Measurements from ENCODE around the gene TCF7L2. TPM values are rescaled to one million over a fixed set of nuclear protein-coding genes. Genes with fewer than 3 reads are reported as not detected.

TCF7L2 gene
- total RNA-seq, 1 donor from 2014 or later, result 49.3 TPM

DNA sequence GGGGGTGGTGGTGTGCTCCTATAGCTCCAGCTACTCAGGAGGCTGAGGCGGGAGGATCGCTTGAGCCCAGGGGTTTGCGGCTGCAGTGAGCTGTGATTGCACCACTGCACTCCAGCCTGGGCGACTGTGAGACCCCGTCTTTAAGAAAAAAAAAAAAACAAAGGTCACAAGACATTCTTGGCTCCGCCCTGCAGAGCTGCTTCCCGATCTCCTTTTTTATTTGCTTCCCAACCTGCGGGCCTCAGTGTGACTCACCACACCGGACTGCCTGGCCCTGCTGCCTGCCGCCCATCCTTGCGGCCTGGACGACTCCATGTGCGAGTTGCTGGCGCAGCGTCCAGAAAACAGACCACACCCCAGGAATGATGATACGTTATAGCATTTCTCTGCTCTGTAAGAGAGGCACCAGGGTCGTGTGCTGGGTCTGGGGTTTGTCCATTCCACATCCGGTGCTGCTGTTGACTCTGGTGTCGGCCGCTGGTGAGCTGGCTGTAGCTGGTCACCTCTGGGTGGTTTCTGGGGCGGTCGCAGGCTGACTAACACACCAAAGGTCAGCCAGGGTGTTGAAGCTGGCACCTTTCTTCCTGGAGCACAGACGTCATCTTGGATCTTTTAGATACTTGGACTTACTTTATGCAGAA lies 123.6 kb downstream of the TCF7L2 start:
- Mint-ChIP-seq H3K9me3 (ENCODE audit: unreplicated experiment) (no peaks in the 10 kb centered on the region), H3K27ac (ENCODE audit: unreplicated experiment) (no peak overlapping the region), H3K36me3 (ENCODE audit: low read depth, unreplicated experiment) (peaks cover 18% of the 10 kb centered on the region), H3K27me3 (ENCODE audit: unreplicated experiment) (peaks cover 6% of the 10 kb centered on the region), H3K4me3 (ENCODE audit: unreplicated experiment) (peak overlapping the region; percentile 37), H3K4me1 (ENCODE audit: unreplicated experiment) (peaks cover 25% of the 10 kb centered on the region)
- TF ChIP-seq, protein P1, sequence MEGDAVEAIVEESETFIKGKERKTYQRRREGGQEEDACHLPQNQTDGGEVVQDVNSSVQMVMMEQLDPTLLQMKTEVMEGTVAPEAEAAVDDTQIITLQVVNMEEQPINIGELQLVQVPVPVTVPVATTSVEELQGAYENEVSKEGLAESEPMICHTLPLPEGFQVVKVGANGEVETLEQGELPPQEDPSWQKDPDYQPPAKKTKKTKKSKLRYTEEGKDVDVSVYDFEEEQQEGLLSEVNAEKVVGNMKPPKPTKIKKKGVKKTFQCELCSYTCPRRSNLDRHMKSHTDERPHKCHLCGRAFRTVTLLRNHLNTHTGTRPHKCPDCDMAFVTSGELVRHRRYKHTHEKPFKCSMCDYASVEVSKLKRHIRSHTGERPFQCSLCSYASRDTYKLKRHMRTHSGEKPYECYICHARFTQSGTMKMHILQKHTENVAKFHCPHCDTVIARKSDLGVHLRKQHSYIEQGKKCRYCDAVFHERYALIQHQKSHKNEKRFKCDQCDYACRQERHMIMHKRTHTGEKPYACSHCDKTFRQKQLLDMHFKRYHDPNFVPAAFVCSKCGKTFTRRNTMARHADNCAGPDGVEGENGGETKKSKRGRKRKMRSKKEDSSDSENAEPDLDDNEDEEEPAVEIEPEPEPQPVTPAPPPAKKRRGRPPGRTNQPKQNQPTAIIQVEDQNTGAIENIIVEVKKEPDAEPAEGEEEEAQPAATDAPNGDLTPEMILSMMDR (IDR thresholded peaks at IDR 0.05; ENCODE audit: unreplicated experiment), result no peak
- DNase-seq (ENCODE audit: low spot score), result no peak

DNA sequence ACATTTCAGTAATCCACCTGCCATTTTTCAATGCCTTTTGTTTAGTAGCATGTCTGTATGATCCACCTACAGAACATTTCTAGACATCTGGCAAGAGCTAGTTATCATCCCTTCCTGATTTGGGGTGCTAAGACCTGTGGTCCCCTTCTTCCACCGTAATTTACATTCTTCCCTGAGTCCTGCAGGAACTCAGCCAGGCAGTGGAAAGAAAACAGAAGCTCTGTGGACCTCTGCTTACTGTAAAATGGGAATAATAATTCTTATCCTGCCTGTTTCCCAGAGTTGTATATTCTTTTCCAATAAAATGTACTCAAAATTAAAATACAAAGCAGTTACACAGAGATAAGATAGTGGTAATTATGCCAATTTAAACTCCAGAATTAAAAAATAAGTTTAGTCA lies 126.9 kb downstream of the TCF7L2 start:
- Mint-ChIP-seq H3K36me3 (ENCODE audit: low read depth, unreplicated experiment) (peaks cover 8% of the 10 kb centered on the region), H3K4me3 (ENCODE audit: unreplicated experiment) (no peak overlapping the region), H3K27me3 (ENCODE audit: unreplicated experiment) (peaks cover 6% of the 10 kb centered on the region), H3K27ac (ENCODE audit: unreplicated experiment) (no peak overlapping the region), H3K4me1 (ENCODE audit: unreplicated experiment) (peaks cover 23% of the 10 kb centered on the region), H3K9me3 (ENCODE audit: unreplicated experiment) (no peaks in the 10 kb centered on the region)
- no peak for DNase-seq (ENCODE audit: low spot score)
- TF ChIP-seq, protein P1 (IDR thresholded peaks at IDR 0.05; ENCODE audit: unreplicated experiment), result no peak

DNA sequence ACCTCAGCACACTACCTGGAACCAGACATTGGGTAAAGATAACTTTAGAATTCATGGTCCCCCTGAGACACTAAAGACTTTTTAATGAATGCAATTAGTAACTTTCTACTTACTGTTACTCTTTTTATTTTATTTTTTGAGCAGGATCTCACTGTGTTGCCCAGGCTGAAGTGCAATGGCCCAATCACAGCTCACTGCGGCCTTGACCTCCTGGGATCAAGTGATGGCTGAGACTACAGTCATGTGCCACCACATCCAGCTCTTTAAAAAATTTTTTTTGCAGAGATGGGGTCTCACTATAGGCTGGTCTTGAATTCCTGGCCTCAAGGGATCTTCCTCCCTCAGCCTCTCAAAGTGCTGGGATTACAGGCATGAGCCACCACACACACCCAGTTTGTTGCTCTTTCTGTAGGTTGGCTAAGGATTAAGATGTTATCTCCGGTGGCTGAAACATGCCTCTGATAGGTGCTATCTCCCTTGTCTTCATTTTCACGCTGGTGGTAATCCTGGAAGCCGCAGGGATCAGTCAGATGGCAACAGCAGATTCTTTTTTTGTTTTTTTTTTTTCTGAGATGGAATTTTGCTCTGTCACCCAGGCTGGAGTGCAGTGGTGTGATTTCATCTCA lies 128.3 kb downstream of the TCF7L2 start:
- H3K9me3 Mint-ChIP-seq (ENCODE audit: unreplicated experiment), result no peaks in the 10 kb centered on the region
- H3K27me3 Mint-ChIP-seq (ENCODE audit: unreplicated experiment), result peaks cover 6% of the 10 kb centered on the region
- TF ChIP-seq, protein P1 (IDR thresholded peaks at IDR 0.05; ENCODE audit: unreplicated experiment), result no peak
- no peak for DNase-seq (ENCODE audit: low spot score)
- peaks cover 5% of the 10 kb centered on the region for H3K36me3 Mint-ChIP-seq (ENCODE audit: low read depth, unreplicated experiment)
- H3K27ac Mint-ChIP-seq (ENCODE audit: unreplicated experiment), result no peak overlapping the region
- no peak overlapping the region for H3K4me3 Mint-ChIP-seq (ENCODE audit: unreplicated experiment)
- H3K4me1 Mint-ChIP-seq (ENCODE audit: unreplicated experiment), result peaks cover 18% of the 10 kb centered on the region

DNA sequence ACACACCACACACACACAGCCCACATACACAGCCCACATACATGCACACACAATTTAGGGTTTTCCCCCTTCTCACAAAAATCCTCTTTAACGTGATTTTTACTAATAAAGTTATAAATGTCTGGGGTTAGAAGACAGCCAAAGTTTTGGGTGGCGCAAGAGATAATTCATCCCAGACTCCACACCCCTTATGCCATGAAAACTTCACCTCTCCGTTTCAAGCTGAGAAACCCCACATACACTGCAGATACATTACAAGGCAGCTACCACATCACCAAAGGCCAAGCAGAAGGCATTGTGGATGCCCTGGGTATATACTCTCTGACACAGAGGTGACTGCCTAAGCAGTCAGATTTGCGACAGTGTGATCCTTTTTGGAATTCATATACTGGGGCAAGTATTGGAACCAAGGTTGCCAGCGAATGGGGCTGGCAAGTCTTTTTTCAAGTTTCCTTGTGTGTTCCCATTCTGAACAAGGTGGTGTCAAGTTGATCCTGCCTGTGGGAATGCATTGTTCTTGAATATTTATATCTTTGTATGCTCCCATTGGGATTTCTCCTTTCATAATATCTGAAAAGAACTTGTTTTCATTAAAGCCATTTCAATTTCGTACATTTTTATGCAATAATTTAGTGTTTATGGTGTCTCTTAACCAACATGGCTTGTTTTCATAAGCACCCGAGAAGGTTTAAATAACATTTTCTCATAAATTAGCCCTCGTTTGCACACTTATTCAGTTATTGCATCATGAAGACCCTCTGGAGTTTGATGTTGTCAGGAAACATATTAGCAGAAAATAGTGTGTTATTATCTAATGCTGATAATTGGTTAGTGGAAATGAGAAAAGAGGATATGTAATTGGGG lies 130.2 kb downstream of the TCF7L2 start:
- Mint-ChIP-seq H3K4me1 (ENCODE audit: unreplicated experiment) (peaks cover 11% of the 10 kb centered on the region), H3K36me3 (ENCODE audit: low read depth, unreplicated experiment) (no peaks in the 10 kb centered on the region)
- DNase-seq (ENCODE audit: low spot score), result no peak

More for the DNA sequence above, 130.2 kb downstream of the TCF7L2 start:
- TF ChIP-seq, protein P1 (IDR thresholded peaks at IDR 0.05; ENCODE audit: unreplicated experiment), result no peak
- Mint-ChIP-seq H3K9me3 (ENCODE audit: unreplicated experiment) (no peaks in the 10 kb centered on the region), H3K4me3 (ENCODE audit: unreplicated experiment) (no peak overlapping the region), H3K27me3 (ENCODE audit: unreplicated experiment) (peaks cover 7% of the 10 kb centered on the region), H3K27ac (ENCODE audit: unreplicated experiment) (peak overlapping the region; percentile 64)
